Activated effector memory CD4-positive, alpha-beta T cell treated with Interleukin-2 at 50 U/mL for 16 hours (primary cell): ENCODE measurements around the gene TRAPPC12.
A peak's percentile ranks its signal among the peaks of the same experiment; 100 is the strongest.
"Not testable (repeated sequence)": the region's sequence is repeated elsewhere in the genome, so short reads cannot be mapped to it uniquely, and the experiment has no call there.

ENCODE experiments used
- DNase-seq: peaks from one replicate; pipeline ENCODE4 v3.0.0-alpha.2; 2020

The TRAPPC12 gene

GRCh38 chr2:3369340-3370181 is 9.9 kb upstream of the TRAPPC12 start:
- DNase-seq = not testable (repeated sequence)

- no peak for DNase-seq
Measured at GRCh38 chr2:3376821-3377220, 2.7 kb upstream of the TRAPPC12 start.

- DNase-seq = no peak
Measured at GRCh38 chr2:3377279-3377611, 2.2 kb upstream of the TRAPPC12 start.

GRCh38 chr2:3377612-3378432 is 1.7 kb upstream of the TRAPPC12 start, which contains the start of gene EIPR1:
TSS of gene EIPR1 (minus strand) at chr2:3377818. CDS start at chr2:3377689, 129 bp downstream.
- DNase-seq = peak; percentile 97

GRCh38 chr2:3379339-3379646 is 201 bp upstream of the TRAPPC12 start:
- DNase-seq = no peak

GRCh38 chr2:3386448-3386958 is 7.0 kb downstream of the TRAPPC12 start:
- no peak for DNase-seq

- no peak for DNase-seq
Measured at GRCh38 chr2:3387011-3387410, 7.5 kb downstream of the TRAPPC12 start.

GRCh38 chr2:3387644-3388411 is 8.3 kb downstream of the TRAPPC12 start:
- DNase-seq = no peak

- DNase-seq = no peak
Measured at GRCh38 chr2:3388412-3388738, 8.9 kb downstream of the TRAPPC12 start.

- no peak for DNase-seq
Measured at GRCh38 chr2:3389193-3389592, 9.7 kb downstream of the TRAPPC12 start.

- no peak for DNase-seq
Measured at GRCh38 chr2:3390041-3390440, 10.5 kb downstream of the TRAPPC12 start.

- no peak for DNase-seq
Measured at GRCh38 chr2:3392216-3392615, 12.7 kb downstream of the TRAPPC12 start.

- DNase-seq = no peak
Measured at GRCh38 chr2:3396920-3397559, 17.5 kb downstream of the TRAPPC12 start.

- DNase-seq = no peak
Measured at GRCh38 chr2:3398857-3399256, 19.4 kb downstream of the TRAPPC12 start.

GRCh38 chr2:3399381-3399780 is 19.9 kb downstream of the TRAPPC12 start:
- DNase-seq = no peak

GRCh38 chr2:3399829-3400228 is 20.3 kb downstream of the TRAPPC12 start:
- no peak for DNase-seq

GRCh38 chr2:3403587-3404334 is 24.3 kb downstream of the TRAPPC12 start:
- no peak for DNase-seq

GRCh38 chr2:3404349-3404894 is 24.9 kb downstream of the TRAPPC12 start:
- DNase-seq = no peak

- DNase-seq = no peak
Measured at GRCh38 chr2:3405307-3405706, 25.8 kb downstream of the TRAPPC12 start.

GRCh38 chr2:3405876-3406275 is 26.4 kb downstream of the TRAPPC12 start:
- DNase-seq = no peak

- no peak for DNase-seq
Measured at GRCh38 chr2:3406501-3406900, 27.0 kb downstream of the TRAPPC12 start.

- no peak for DNase-seq
Measured at GRCh38 chr2:3408781-3409180, 29.3 kb downstream of the TRAPPC12 start.
